GM21360 (cell line): Measurements from ENCODE around the gene STK17A.
"Not testable (repeated sequence)": the region's sequence is repeated elsewhere in the genome, so short reads cannot be mapped to it uniquely, and the experiment has no call there.

Experiments used
- ATAC-seq: cut with Tn5 transposase; IDR thresholded peaks from one replicate; pipeline ENCODE4 v1.9.1; 2021; ENCODE audit warnings: mild to moderate bottlenecking, moderate library complexity; ENCODE audit not compliant: unreplicated experiment

STK17A gene

GRCh38 chr7:43593010-43593409 is 10.1 kb downstream of the STK17A start:
- ATAC-seq: no peak

GRCh38 chr7:43594020-43594419 is 11.1 kb downstream of the STK17A start:
- ATAC-seq: no peak

GRCh38 chr7:43596426-43596825 is 13.5 kb downstream of the STK17A start:
- not testable (repeated sequence) for ATAC-seq

GRCh38 chr7:43600056-43600455 is 17.1 kb downstream of the STK17A start:
- ATAC-seq: no peak

GRCh38 chr7:43602256-43602655 is 19.3 kb downstream of the STK17A start:
- ATAC-seq: no peak

- ATAC-seq: no peak
Observed at GRCh38 chr7:43604251-43604650, 21.3 kb downstream of the STK17A start.

GRCh38 chr7:43609097-43609496 is 26.2 kb downstream of the STK17A start:
- no peak for ATAC-seq

GRCh38 chr7:43612128-43612527 is 29.2 kb downstream of the STK17A start:
- no peak for ATAC-seq

GRCh38 chr7:43612599-43613589 is 30.0 kb downstream of the STK17A start:
- ATAC-seq: peak; percentile 75

GRCh38 chr7:43615558-43616145 is 32.7 kb downstream of the STK17A start:
- no peak for ATAC-seq

- no peak for ATAC-seq
Observed at GRCh38 chr7:43616977-43617376, 34.1 kb downstream of the STK17A start.

GRCh38 chr7:43618073-43618472 is 35.2 kb downstream of the STK17A start:
- ATAC-seq: no peak

- no peak for ATAC-seq
Observed at GRCh38 chr7:43619213-43620012, 36.5 kb downstream of the STK17A start.

- ATAC-seq: no peak
Observed at GRCh38 chr7:43621729-43622448, 39.0 kb downstream of the STK17A start.

- no peak for ATAC-seq
Observed at GRCh38 chr7:43624156-43624555, 41.2 kb downstream of the STK17A start.

- ATAC-seq: no peak
Observed at GRCh38 chr7:43625453-43625852, 42.5 kb downstream of the STK17A start.

- no peak for ATAC-seq
Observed at GRCh38 chr7:43625980-43626379, 43.1 kb downstream of the STK17A start.

GRCh38 chr7:43626695-43627094 is 43.8 kb downstream of the STK17A start:
- ATAC-seq: no peak

GRCh38 chr7:43627798-43628197 is 44.9 kb downstream of the STK17A start:
- ATAC-seq: not testable (repeated sequence)

GRCh38 chr7:43628431-43628830 is 45.5 kb downstream of the STK17A start:
- ATAC-seq: no peak

GRCh38 chr7:43629857-43630256 is 46.9 kb downstream of the STK17A start:
- no peak for ATAC-seq
